ENCODE measurements around the gene KLHL24. TPM values are rescaled to one million over a fixed set of nuclear protein-coding genes. Genes with fewer than 3 reads are reported as not detected.
"Not testable (repeated sequence)": the region's sequence is repeated elsewhere in the genome, so short reads cannot be mapped to it uniquely, and the experiment has no call there.

The KLHL24 gene
- total RNA-seq, 3 donors from 2014 or later = 5.6 to 7.6 (median 6.6) TPM

DNA sequence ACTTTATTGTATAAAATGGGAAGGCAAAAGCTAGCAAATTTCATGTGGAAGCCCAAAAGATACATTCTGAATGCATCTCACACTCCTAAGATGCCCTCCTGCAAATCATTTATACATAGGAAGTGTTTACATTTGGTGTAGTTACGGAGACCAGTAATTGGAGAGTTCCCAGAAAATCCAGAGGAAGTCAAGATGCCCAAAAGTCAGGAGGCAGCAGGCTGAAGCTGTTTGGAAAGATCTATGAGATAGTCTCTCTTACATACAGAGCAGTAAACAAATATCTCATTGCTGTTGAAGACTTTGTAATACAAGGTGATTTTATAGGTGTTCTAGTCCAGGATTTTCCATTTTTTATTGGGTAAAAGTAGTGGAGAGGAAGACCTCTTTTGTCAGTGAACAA lies 8.8 kb downstream of the KLHL24 start:
- Mint-ChIP-seq H3K4me3 (no peak overlapping the region), H3K9me3 (no peaks in the 10 kb centered on the region), H3K27me3 (ENCODE audit: low read depth) (no peaks in the 10 kb centered on the region), H3K36me3 (ENCODE audit: insufficient read depth) (peaks cover 28% of the 10 kb centered on the region), H3K4me1 (ENCODE audit: low read depth) (peaks cover 16% of the 10 kb centered on the region)
- no peak for ATAC-seq
- DNase-seq = no peak

DNA sequence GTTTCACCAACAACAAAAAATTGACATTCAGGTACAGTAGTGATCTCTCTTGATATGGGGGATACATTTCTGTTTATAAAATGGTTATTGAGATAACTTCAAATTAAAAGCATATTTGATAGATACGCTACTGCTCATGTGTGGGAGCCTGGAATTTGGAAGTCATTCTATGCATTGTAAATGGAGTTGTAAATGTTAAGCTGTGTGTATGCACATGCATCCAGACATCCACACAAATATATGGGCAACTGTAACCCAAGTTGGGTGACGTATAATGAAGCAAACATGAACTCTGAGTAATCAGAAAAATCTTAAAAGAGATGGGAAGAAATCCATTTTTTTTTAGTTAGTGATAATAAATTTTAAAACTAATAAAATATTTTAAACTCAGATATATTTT lies 9.8 kb downstream of the KLHL24 start:
- Mint-ChIP-seq H3K4me3 (no peak overlapping the region), H3K9me3 (peaks cover under 1% of the 10 kb centered on the region), H3K36me3 (ENCODE audit: insufficient read depth) (peaks cover 33% of the 10 kb centered on the region), H3K27me3 (ENCODE audit: low read depth) (no peaks in the 10 kb centered on the region), H3K4me1 (ENCODE audit: low read depth) (peaks cover 8% of the 10 kb centered on the region)
- DNase-seq (no peak), ATAC-seq (no peak)

DNA sequence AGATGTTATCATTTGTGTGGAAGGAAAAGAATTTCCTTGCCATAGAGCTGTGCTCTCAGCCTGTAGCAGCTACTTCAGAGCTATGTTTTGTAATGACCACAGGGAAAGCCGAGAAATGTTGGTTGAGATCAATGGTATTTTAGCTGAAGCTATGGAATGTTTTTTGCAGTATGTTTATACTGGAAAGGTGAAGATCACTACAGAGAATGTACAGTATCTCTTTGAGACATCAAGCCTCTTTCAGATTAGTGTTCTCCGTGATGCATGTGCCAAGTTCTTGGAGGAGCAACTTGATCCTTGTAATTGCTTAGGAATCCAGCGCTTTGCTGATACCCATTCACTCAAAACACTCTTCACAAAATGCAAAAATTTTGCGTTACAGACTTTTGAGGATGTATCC lies 15.1 kb downstream of the KLHL24 start:
- Mint-ChIP-seq H3K4me3 (no peak overlapping the region), H3K4me1 (ENCODE audit: low read depth) (no peaks in the 10 kb centered on the region), H3K36me3 (ENCODE audit: insufficient read depth) (peaks cover 56% of the 10 kb centered on the region), H3K9me3 (peaks cover 25% of the 10 kb centered on the region), H3K27me3 (ENCODE audit: low read depth) (no peaks in the 10 kb centered on the region)
- ATAC-seq = no peak
- no peak for DNase-seq

DNA sequence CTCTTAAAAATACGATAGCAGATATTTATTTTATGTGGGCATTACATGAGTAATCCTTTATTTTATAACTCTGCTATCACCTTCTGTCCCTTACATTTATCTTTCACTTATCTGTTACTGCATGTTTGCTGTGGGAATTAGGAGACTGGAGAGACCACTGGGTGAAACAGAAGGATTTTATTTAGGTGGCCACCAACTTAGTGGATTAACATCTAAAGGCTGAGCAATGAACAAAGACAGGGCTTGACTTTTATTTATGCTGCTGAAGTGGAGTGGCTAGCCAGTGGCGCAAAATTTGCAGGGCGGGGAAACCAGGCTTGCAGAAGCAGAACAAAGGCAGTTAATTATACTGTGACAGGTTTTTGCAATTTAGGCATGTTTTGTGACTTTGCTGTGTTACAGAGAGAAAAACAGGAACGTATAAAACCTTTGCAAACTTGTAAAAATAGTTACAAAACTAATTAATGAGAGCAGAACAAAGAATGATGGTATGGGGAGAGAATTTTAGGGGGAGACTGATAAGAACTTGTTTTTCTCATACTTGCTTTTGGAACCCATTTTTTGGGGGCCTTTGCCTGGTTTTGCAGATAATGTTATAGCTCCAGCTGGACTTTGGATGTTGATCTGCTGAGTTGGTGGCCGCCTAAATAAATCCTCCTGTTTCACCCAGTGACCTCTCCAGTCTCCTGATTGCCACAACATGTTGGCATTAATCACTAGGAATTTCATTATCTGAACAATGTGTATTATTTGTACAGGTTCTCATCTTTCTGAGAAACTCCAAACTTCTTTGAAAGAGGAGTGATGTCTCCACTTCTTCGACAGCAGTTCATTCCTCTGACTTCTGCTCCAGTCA lies 18.0 kb downstream of the KLHL24 start:
- H3K4me1 Mint-ChIP-seq (ENCODE audit: low read depth) = peaks cover 9% of the 10 kb centered on the region
- peaks cover 32% of the 10 kb centered on the region for H3K9me3 Mint-ChIP-seq
- ATAC-seq = no peak
- DNase-seq = no peak
- peaks cover 56% of the 10 kb centered on the region for H3K36me3 Mint-ChIP-seq (ENCODE audit: insufficient read depth)
- H3K4me3 Mint-ChIP-seq = no peak overlapping the region
- H3K27me3 Mint-ChIP-seq (ENCODE audit: low read depth) = no peaks in the 10 kb centered on the region

DNA sequence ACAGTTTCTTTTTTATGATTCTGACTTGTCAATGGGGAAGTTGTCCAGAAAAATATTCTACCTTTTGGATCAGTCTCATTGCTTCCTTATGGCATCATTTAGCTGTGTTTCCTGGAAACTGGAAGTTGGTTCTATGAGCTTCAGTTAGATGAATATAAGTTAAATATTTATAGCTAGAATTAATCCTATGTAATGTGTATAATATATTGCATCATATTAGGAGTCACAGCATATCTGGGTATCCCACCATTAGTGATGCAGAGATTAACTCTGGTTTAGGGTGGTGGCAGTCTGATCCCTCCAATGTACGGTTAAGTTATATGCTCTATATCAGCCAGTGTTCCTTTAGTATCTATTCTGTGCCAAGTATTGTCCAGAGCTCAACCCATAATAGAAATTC lies 19.3 kb downstream of the KLHL24 start:
- ATAC-seq (no peak), DNase-seq (no peak)
- Mint-ChIP-seq H3K27me3 (ENCODE audit: low read depth) (no peaks in the 10 kb centered on the region), H3K36me3 (ENCODE audit: insufficient read depth) (peaks cover 58% of the 10 kb centered on the region), H3K4me3 (no peak overlapping the region), H3K4me1 (ENCODE audit: low read depth) (peaks cover 13% of the 10 kb centered on the region), H3K9me3 (peaks cover 32% of the 10 kb centered on the region)

DNA sequence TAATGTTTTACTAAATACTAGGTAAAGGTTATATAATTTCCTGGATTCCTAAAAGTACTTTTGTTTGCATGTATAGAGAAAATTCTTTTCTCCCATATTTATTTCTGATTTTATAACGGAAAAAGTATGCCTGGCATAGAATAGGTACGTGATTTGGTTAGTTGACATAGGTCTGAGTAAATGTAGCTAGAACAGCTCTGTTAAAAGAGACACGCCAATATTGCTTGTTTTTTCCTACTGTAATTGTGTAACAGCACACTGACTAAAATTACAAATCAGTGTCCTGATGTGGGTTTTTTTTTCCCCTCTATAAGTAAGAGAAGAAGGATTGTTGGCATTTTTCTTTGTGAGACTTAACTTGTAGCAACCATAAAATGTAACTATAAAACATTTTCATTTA lies 26.7 kb downstream of the KLHL24 start:
- no peaks in the 10 kb centered on the region for H3K9me3 Mint-ChIP-seq
- DNase-seq (no peak), ATAC-seq (no peak)
- no peaks in the 10 kb centered on the region for H3K27me3 Mint-ChIP-seq (ENCODE audit: low read depth)
- no peak overlapping the region for H3K4me3 Mint-ChIP-seq
- peaks cover 18% of the 10 kb centered on the region for H3K4me1 Mint-ChIP-seq (ENCODE audit: low read depth)
- peaks cover 33% of the 10 kb centered on the region for H3K36me3 Mint-ChIP-seq (ENCODE audit: insufficient read depth)

DNA sequence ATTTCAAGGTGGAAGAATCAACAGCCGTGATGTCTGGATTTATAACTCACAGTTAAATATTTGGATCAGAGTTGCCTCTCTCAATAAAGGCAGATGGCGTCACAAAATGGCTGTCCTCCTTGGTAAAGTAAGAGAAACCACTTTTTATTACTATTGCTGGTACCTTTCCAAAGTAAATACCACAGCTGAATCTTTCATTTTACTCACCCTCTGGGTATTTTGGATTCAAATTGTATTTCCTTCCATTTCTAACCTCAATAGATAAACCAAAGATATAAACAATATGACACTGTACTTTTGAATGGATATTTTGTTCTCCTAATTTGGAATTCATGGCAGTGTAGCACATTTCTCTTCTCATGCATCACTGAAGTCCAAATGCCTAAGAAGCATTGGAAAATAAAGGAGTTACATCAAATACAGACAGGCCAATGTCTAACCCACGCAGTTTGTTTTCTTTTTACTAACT lies 29.5 kb downstream of the KLHL24 start:
- H3K4me3 Mint-ChIP-seq = no peak overlapping the region
- peaks cover 29% of the 10 kb centered on the region for H3K36me3 Mint-ChIP-seq (ENCODE audit: insufficient read depth)
- peaks cover 10% of the 10 kb centered on the region for H3K4me1 Mint-ChIP-seq (ENCODE audit: low read depth)

DNA sequence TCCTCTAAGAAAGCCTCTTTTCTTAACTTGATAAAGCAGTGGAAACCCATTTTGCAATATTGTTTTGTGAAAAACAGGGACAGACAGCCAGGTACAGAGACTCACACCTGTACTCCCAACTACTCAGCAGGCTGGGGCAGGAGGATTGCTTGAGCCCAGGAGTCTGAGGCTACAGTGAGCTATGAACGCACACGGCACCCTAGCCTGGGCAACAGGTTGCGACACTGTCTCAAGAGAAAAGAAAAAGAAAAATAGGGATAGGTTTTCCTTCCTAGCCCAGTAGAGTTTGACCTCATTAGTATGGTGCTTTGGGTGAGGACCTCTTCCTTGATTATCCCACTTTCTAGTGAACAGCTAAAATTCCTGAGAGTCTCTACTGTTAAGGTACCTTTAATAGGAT lies 44.6 kb downstream of the KLHL24 start:
- no peak for DNase-seq
- ATAC-seq = no peak
- H3K4me1 Mint-ChIP-seq (ENCODE audit: low read depth) = peaks cover 5% of the 10 kb centered on the region
- no peaks in the 10 kb centered on the region for H3K9me3 Mint-ChIP-seq
- peaks cover 18% of the 10 kb centered on the region for H3K36me3 Mint-ChIP-seq (ENCODE audit: insufficient read depth)
- no peaks in the 10 kb centered on the region for H3K27me3 Mint-ChIP-seq (ENCODE audit: low read depth)
- no peak overlapping the region for H3K4me3 Mint-ChIP-seq

More for the DNA sequence above, 29.5 kb downstream of the KLHL24 start:
- ATAC-seq = no peak
- DNase-seq = no peak
- Mint-ChIP-seq H3K9me3 (no peaks in the 10 kb centered on the region), H3K27me3 (ENCODE audit: low read depth) (no peaks in the 10 kb centered on the region)

DNA sequence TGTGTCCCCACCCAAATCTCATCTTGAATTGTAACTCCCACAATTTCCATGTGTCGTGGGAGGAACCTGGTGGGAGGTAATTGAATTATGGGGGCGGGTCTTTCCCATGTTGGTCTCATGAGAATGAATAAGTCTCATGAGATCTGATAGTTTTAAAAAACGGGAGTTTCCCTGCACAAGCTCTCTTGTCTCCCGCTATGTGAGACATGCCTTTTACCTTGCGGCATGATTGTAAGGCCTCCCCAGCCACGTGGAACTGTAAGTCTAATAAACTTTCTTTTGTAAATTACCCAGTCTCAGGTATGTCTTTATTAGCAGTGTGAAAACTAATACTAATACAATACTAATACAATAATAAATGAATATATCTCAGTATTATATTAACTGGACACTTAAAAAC lies 52.3 kb downstream of the KLHL24 start:
- no peak overlapping the region for H3K4me3 Mint-ChIP-seq
- H3K4me1 Mint-ChIP-seq (ENCODE audit: low read depth) = no peaks in the 10 kb centered on the region
- no peak for ATAC-seq
- H3K27me3 Mint-ChIP-seq (ENCODE audit: low read depth) = no peaks in the 10 kb centered on the region
- H3K36me3 Mint-ChIP-seq (ENCODE audit: insufficient read depth) = peaks cover under 1% of the 10 kb centered on the region
- H3K9me3 Mint-ChIP-seq = no peaks in the 10 kb centered on the region
- DNase-seq = no peak

DNA sequence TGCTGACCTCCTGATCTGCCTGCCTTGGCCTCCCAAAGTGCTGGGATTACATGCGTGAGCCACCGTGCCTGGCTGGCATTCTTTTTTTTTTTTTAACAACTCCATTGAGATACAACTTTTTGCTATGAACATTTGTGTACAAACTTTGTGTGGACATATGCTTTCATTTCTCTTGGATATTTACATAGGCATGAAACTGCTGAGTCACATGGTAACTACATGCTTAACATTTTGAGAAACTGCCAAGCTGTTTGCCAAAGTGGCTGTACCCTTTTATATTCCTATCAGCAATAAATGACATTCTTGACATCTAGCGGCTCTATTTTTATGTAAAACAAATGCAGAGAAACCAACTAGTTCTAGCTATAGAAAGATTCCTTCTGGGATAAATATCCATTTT lies 53.5 kb downstream of the KLHL24 start:
- H3K27me3 Mint-ChIP-seq (ENCODE audit: low read depth) = no peaks in the 10 kb centered on the region
- H3K4me3 Mint-ChIP-seq = no peak overlapping the region
- H3K9me3 Mint-ChIP-seq = no peaks in the 10 kb centered on the region
- no peaks in the 10 kb centered on the region for H3K4me1 Mint-ChIP-seq (ENCODE audit: low read depth)
- H3K36me3 Mint-ChIP-seq (ENCODE audit: insufficient read depth) = no peaks in the 10 kb centered on the region
- DNase-seq (no peak), ATAC-seq (no peak)

DNA sequence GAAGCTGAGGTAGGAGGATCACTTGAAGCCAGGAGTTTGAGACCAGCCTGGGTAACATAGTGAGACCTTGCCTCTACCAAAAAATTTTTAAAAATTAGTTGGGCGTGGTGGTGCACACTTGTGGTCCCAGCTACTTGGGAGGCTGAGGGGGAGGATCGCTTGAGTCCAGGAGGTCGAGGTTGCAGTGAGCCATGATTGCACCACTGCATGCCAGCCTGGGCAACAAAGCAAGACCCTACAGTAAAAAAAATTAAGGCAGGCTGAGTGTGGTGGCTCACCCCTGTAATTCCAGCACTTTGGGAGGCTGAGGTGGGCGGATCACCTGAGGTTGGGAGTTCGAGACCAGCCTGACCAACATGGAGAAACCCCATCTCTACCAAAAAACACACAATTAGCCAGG lies 54.2 kb downstream of the KLHL24 start:
- not testable (repeated sequence) for H3K9me3 Mint-ChIP-seq; H3K4me1 Mint-ChIP-seq (ENCODE audit: low read depth); H3K27me3 Mint-ChIP-seq (ENCODE audit: low read depth); H3K4me3 Mint-ChIP-seq; H3K36me3 Mint-ChIP-seq (ENCODE audit: insufficient read depth); DNase-seq; ATAC-seq

DNA sequence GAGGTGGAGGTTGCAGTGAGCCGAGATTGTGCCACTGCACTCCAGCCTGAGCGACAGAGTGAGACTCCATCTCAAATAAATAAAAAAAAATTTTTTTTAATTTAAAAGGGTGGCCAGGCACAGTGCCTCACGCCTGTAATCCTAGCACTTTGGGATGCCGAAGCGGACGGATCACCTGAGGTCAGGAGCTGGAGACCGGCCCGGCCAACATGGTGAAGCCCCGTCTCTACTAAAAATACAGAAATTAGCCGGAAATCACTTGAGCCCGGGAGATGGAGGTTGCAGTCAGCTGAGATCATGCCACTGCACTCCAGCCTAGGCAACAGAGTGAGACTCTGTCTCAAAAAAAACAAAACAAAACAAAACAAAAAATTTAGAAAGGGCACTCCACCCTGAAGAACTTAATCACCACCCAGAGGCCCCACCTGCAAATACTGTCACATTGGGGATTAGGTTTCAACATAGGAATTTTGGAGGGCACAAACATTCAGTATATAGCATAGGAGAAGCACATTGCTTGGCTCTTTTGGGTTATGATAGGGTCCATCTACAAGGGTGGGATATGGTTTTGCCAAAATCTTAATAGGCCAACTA lies 55.1 kb downstream of the KLHL24 start:
- Mint-ChIP-seq H3K36me3 (ENCODE audit: insufficient read depth) (no peaks in the 10 kb centered on the region), H3K4me1 (ENCODE audit: low read depth) (no peaks in the 10 kb centered on the region), H3K4me3 (no peak overlapping the region), H3K27me3 (ENCODE audit: low read depth) (no peaks in the 10 kb centered on the region), H3K9me3 (no peaks in the 10 kb centered on the region)
- ATAC-seq (no peak), DNase-seq (no peak)

DNA sequence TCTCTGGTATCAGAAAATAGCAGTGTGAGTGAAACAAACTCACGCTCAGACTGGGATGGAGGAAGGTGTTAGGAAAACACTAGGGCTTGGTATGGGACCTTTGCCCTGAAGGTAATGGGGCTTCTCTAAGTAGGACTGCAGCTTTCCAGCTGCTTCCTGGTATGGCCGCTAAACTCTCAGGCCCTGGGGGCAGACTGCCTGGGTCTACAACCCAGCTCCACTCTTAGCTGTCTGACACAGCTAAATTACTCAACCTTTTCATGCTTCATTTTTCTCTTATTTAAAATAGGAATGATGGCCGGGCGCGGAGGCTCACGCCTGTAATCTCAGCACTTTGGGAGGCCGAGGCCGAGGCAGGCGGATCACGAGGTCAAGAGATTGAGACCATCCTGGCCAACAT lies 57.0 kb downstream of the KLHL24 start:
- no peaks in the 10 kb centered on the region for H3K9me3 Mint-ChIP-seq
- H3K27me3 Mint-ChIP-seq (ENCODE audit: low read depth) = no peaks in the 10 kb centered on the region

DNA sequence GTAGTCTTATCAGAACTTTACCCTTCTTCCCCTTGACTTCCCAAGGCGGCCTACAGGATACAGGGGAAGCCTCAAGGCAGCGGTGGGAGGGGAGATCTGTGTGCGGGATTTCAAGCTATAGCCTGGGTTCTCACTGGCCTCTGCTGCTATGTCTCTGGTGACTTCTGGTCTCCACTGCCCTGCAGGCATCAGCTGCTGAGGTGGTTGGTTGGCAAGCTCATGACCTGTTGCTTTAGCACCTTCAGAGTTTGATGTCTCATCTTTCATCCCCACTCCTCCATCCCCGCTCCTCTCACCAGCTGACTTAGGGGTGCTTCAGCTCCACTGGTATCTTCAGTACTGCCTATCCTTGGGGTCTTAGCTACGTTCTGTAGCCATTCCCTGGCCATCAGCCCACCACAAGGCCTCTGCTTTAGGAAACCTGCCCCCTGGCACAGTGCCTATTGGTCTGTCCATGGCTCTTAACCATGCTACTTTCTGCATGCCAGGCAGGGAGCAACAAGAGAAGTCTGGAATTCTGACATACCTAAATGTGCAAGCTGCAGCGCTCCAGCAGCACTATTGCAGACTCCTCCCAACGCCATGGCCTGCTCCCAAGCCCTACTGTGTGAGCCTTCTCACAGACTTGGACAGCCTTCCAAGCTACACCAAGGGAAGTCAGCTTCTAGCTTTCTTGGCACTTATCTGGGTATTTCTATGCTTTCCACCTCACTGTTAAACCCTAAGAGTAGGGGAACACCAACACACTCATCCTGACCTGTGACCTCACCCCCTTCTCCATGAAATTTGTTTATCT lies 60.3 kb downstream of the KLHL24 start:
- Mint-ChIP-seq H3K4me3 (no peak overlapping the region), H3K4me1 (ENCODE audit: low read depth) (peaks cover 29% of the 10 kb centered on the region), H3K9me3 (no peaks in the 10 kb centered on the region), H3K27me3 (ENCODE audit: low read depth) (no peaks in the 10 kb centered on the region), H3K36me3 (ENCODE audit: insufficient read depth) (no peaks in the 10 kb centered on the region)
- ATAC-seq (no peak), DNase-seq (no peak)

More for the DNA sequence above, 57.0 kb downstream of the KLHL24 start:
- no peak for ATAC-seq
- Mint-ChIP-seq H3K36me3 (ENCODE audit: insufficient read depth) (no peaks in the 10 kb centered on the region), H3K4me1 (ENCODE audit: low read depth) (peaks cover 5% of the 10 kb centered on the region), H3K4me3 (no peak overlapping the region)
- DNase-seq = no peak
